Measurements from ENCODE around the gene SMAD3. TPM values are rescaled to one million over a fixed set of nuclear protein-coding genes. Genes with fewer than 3 reads are reported as not detected.

SMAD3 gene
- total RNA-seq, 2 experiments from 2014 or later, result 41.2 to 77.8 TPM

DNA sequence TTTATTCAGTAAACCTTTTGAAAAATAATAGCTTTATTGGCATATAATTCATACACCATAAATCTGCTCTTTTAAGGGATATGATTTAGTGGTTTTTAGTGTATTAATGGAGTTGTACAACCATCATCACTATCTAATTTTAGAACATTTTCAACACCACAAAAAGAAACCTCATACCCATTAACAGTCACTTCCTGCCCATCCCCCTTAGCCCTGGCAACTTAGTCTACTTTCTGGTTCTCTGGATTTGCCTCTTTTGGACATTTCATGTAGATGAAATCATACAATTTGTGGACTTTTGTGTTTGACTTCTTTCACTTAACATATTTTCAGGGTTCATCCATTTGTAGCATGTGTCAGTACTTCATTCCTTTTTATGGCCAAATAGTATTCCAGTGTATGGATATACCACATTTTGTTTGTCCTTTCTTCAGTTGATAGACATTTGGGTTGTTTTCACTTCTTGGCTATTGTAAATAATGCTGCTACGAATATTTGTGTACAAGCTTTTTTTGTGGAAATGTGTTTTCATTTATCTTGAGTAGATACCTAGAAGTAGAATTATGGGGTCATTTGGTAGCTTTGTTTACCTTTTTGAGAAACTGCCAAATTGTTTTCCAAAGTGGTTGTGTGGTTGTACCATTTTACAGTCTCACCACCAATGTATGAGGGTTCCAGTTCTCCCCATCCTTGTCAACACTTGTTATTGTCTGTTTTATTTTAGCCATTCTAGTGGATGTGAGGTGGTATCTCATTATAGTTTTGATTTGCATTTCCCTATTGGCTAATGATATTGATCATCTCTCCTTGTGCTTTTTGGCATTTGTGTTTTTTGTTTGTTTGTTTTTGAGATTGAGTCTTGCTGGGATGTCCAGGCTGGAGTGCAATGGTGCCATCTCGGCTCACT, 45.8 kb downstream of the SMAD3 start:
- Histone ChIP-seq H3K27ac (ENCODE audit: low read depth, low read length, poor library complexity, severe bottlenecking) (peak overlapping the region; percentile 80), H3K4me2 (ENCODE audit: low read length) (peak overlapping the region; percentile 75), H3K4me1 (ENCODE audit: insufficient read depth, low read length, poor library complexity, severe bottlenecking) (peaks cover 80% of the 10 kb centered on the region), H3K4me3 (ENCODE audit: low read depth, low read length, poor library complexity, severe bottlenecking) (peak overlapping the region; percentile 47), H3K79me2 (ENCODE audit: insufficient read depth, low read depth, low read length) (peaks cover 89% of the 10 kb centered on the region), H4K20me1 (ENCODE audit: insufficient read depth, low read length) (no peaks in the 10 kb centered on the region), H3K36me3 (ENCODE audit: insufficient read depth, low read length) (peaks cover 16% of the 10 kb centered on the region), H3K9me3 (ENCODE audit: low read length) (peaks cover 12% of the 10 kb centered on the region), H2AFZ (ENCODE audit: low read length) (no peak overlapping the region), H3K9me2 (ENCODE audit: insufficient read depth, low read length) (no peaks in the 10 kb centered on the region)
- intact Hi-C loops (cut with micrococcal nuclease; ENCODE audit: unreplicated experiment), result no loop called here
- DNase-seq (ENCODE audit: low spot score), result no peak
- BruUV-seq (replicated peaks), result no TSS peak
- ChIA-PET POLR2A (interaction anchor here (0.8 to 1.8 kb wide), 4 partner anchors 8 to 32 kb away, joined by 3 to 6 read pairs (median 6); no protein-coding TSS in a partner anchor), CTCF (ENCODE audit: unreplicated experiment) (no interaction called here)
- no peak for TF ChIP-seq EZH2phosphoT487 (IDR thresholded peaks at IDR 0.05; ENCODE audit: borderline replicate concordance, low read depth, low read length)
- TF ChIP-seq, protein P1, sequence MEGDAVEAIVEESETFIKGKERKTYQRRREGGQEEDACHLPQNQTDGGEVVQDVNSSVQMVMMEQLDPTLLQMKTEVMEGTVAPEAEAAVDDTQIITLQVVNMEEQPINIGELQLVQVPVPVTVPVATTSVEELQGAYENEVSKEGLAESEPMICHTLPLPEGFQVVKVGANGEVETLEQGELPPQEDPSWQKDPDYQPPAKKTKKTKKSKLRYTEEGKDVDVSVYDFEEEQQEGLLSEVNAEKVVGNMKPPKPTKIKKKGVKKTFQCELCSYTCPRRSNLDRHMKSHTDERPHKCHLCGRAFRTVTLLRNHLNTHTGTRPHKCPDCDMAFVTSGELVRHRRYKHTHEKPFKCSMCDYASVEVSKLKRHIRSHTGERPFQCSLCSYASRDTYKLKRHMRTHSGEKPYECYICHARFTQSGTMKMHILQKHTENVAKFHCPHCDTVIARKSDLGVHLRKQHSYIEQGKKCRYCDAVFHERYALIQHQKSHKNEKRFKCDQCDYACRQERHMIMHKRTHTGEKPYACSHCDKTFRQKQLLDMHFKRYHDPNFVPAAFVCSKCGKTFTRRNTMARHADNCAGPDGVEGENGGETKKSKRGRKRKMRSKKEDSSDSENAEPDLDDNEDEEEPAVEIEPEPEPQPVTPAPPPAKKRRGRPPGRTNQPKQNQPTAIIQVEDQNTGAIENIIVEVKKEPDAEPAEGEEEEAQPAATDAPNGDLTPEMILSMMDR (conservative IDR thresholded peaks at IDR 0.05; ENCODE audit: low read length), result no peak

DNA sequence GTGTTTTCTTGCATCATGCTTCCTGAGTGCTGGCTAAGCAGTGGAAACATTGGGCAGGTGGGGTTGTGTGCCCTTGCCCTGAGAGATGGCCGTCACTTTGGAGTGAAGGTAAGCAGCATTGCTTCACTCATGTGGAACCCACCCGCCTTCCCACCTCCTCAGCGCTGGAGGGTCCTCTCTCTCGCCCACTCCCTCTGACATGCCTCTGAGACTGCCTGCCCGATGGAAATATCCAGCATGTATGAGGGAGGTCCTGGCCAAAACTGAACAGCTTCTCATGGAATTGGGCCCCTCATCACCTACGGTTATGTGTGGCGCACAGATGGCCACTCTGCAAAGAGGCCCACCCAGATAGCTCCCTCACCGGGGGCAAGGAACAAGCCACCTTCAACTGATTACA, 48.6 kb downstream of the SMAD3 start:
- peaks cover 85% of the 10 kb centered on the region for H3K79me2 ChIP-seq (ENCODE audit: insufficient read depth, low read depth, low read length)

More for the DNA sequence above, 48.6 kb downstream of the SMAD3 start:
- ChIA-PET CTCF (ENCODE audit: unreplicated experiment) (no interaction called here), POLR2A (interaction anchor here (1.3 kb wide), 1 partner anchor 35 kb away, joined by 3 read pairs; no protein-coding TSS in a partner anchor)
- Histone ChIP-seq H3K9me2 (ENCODE audit: insufficient read depth, low read length) (no peaks in the 10 kb centered on the region), H3K4me1 (ENCODE audit: insufficient read depth, low read length, poor library complexity, severe bottlenecking) (peaks cover 78% of the 10 kb centered on the region), H3K27ac (ENCODE audit: low read depth, low read length, poor library complexity, severe bottlenecking) (peak overlapping the region; percentile 6), H4K20me1 (ENCODE audit: insufficient read depth, low read length) (no peaks in the 10 kb centered on the region), H3K9me3 (ENCODE audit: low read length) (peaks cover 12% of the 10 kb centered on the region), H3K4me3 (ENCODE audit: low read depth, low read length, poor library complexity, severe bottlenecking) (no peak overlapping the region), H3K4me2 (ENCODE audit: low read length) (0 out of 2 replicates have a peak overlapping the region, but pooled peaks have one; percentile 49), H2AFZ (ENCODE audit: low read length) (no peak overlapping the region), H3K36me3 (ENCODE audit: insufficient read depth, low read length) (peaks cover 16% of the 10 kb centered on the region)
- no peak for TF ChIP-seq EZH2phosphoT487 (IDR thresholded peaks at IDR 0.05; ENCODE audit: borderline replicate concordance, low read depth, low read length)
- TF ChIP-seq, protein P1 (conservative IDR thresholded peaks at IDR 0.05; ENCODE audit: low read length), result no peak
- intact Hi-C loops (cut with micrococcal nuclease; ENCODE audit: unreplicated experiment), result no loop called here
- no peak for DNase-seq (ENCODE audit: low spot score)
- BruUV-seq (replicated peaks), result no TSS peak
